ENCODE results near the gene ATP5MC3. TPM values are rescaled to one million over a fixed set of nuclear protein-coding genes. Genes with fewer than 3 reads are reported as not detected.

The ATP5MC3 gene
- total RNA-seq, 1 donor from 2014 or later = 98.7 TPM

Other genes starting within 250 kb of the ATP5MC3 start
- gene CHN1, start 176.3 kb downstream of the ATP5MC3 start, total RNA-seq = 17.1 and 18.5 TPM in 2 replicates
- 56.8 and 66.5 TPM in 2 replicates for gene ATF2, start 13.5 kb downstream of the ATP5MC3 start, total RNA-seq

All from dermis blood vessel endothelial cell (primary cell).